Neural crest cell (in vitro differentiated cells): ENCODE results near the gene LETM1. TPM values are rescaled to one million over a fixed set of nuclear protein-coding genes. Genes with fewer than 3 reads are reported as not detected.

Experiments used
- DNase-seq: peaks from one replicate; pipeline ENCODE4 v3.0.0; 2021; ENCODE audit warnings: low read depth, mixed read lengths, low spot score
- H3K27ac Mint-ChIP-seq: one replicate; pipeline ENCODE4 v1.8.0; 2021; ENCODE audit warnings: mild to moderate bottlenecking, mixed read lengths; ENCODE audit not compliant: unreplicated experiment
- H3K27me3 Mint-ChIP-seq: 2 replicates; pipeline ENCODE4 v1.8.0; 2021; ENCODE audit warnings: low read depth, mild to moderate bottlenecking, mixed read lengths
- H3K36me3 Mint-ChIP-seq: 2 replicates; pipeline ENCODE4 v1.8.0; 2021; ENCODE audit warnings: low read depth, mild to moderate bottlenecking, mixed read lengths
- H3K4me1 Mint-ChIP-seq: 2 replicates; pipeline ENCODE4 v1.8.0; 2021; ENCODE audit warnings: mixed read lengths
- H3K4me3 Mint-ChIP-seq: one replicate; pipeline ENCODE4 v1.8.0; 2021; ENCODE audit warnings: mild to moderate bottlenecking, mixed read lengths
- H3K9me3 Mint-ChIP-seq: 2 replicates; pipeline ENCODE4 v1.8.0; 2021; ENCODE audit warnings: mixed read lengths
- CTCF ChIP-seq: fragments of 200-600 bp; sonication (generic); conservative IDR thresholded peaks from 2 replicates; pipeline ENCODE4 v1.5.0; 2021; ENCODE audit warnings: antibody characterized with exemption, mild to moderate bottlenecking
- total RNA-seq: library from RNA; stranded (reverse); gene quantifications from 2 replicates; pipeline ENCODE4 v1.2.1, GENCODE V29; 2021

The LETM1 gene
- total RNA-seq, 1 donor from 2014 or later, result 60.6 TPM

- no peak for TF ChIP-seq CTCF
- Mint-ChIP-seq H3K4me3 (no peak overlapping the region), H3K4me1 (peaks cover 11% of the 10 kb centered on the region), H3K9me3 (no peaks in the 10 kb centered on the region), H3K36me3 (peaks cover 8% of the 10 kb centered on the region), H3K27me3 (no peaks in the 10 kb centered on the region), H3K27ac (peak overlapping the region; percentile 1)
- DNase-seq, result no peak
Observed at GRCh38 chr4:1900624-1901023, 44.7 kb upstream of the LETM1 start.

GRCh38 chr4:1900087-1900433 is 44.1 kb upstream of the LETM1 start:
- DNase-seq, result no peak
- H3K27ac Mint-ChIP-seq, result no peak overlapping the region
- H3K27me3 Mint-ChIP-seq, result no peaks in the 10 kb centered on the region
- H3K4me3 Mint-ChIP-seq, result no peak overlapping the region
- H3K9me3 Mint-ChIP-seq, result no peaks in the 10 kb centered on the region
- TF ChIP-seq CTCF, result no peak
- H3K36me3 Mint-ChIP-seq, result peaks cover 8% of the 10 kb centered on the region
- peaks cover 11% of the 10 kb centered on the region for H3K4me1 Mint-ChIP-seq

- Mint-ChIP-seq H3K36me3 (peaks cover 10% of the 10 kb centered on the region), H3K27me3 (no peaks in the 10 kb centered on the region), H3K4me3 (no peak overlapping the region), H3K9me3 (no peaks in the 10 kb centered on the region), H3K27ac (no peak overlapping the region), H3K4me1 (peaks cover 15% of the 10 kb centered on the region)
- DNase-seq, result peak; percentile 67
- TF ChIP-seq CTCF, result peak; percentile 91
Observed at GRCh38 chr4:1899149-1900086, 43.5 kb upstream of the LETM1 start.

- H3K9me3 Mint-ChIP-seq, result no peaks in the 10 kb centered on the region
- H3K27me3 Mint-ChIP-seq, result no peaks in the 10 kb centered on the region
- DNase-seq, result no peak
- H3K27ac Mint-ChIP-seq, result no peak overlapping the region
- H3K4me3 Mint-ChIP-seq, result no peak overlapping the region
- H3K36me3 Mint-ChIP-seq, result peaks cover 13% of the 10 kb centered on the region
- no peak for TF ChIP-seq CTCF
- H3K4me1 Mint-ChIP-seq, result peaks cover 15% of the 10 kb centered on the region
Observed at GRCh38 chr4:1898681-1899080, 42.7 kb upstream of the LETM1 start.

- no peak for TF ChIP-seq CTCF
- no peak overlapping the region for H3K4me3 Mint-ChIP-seq
- no peak overlapping the region for H3K27ac Mint-ChIP-seq
- no peaks in the 10 kb centered on the region for H3K27me3 Mint-ChIP-seq
- H3K9me3 Mint-ChIP-seq, result no peaks in the 10 kb centered on the region
- DNase-seq, result no peak
- peaks cover 9% of the 10 kb centered on the region for H3K36me3 Mint-ChIP-seq
- H3K4me1 Mint-ChIP-seq, result peaks cover 11% of the 10 kb centered on the region
Observed at GRCh38 chr4:1898007-1898406, 42.1 kb upstream of the LETM1 start.
